Daoy (cell line): Measurements from ENCODE around the gene GLIPR1L2. TPM values are rescaled to one million over a fixed set of nuclear protein-coding genes. Genes with fewer than 3 reads are reported as not detected.

Experiments used
- DNase-seq: peaks from one replicate; pipeline ENCODE4 v3.0.0-alpha.2; 2015; ENCODE audit warnings: low read depth
- total RNA-seq: library from RNA; depleted of rRNA; stranded (reverse); fragments of >200 nt; shearing (Covaris generic); gene quantifications from 2 replicates; pipeline ENCODE4 v1.2.3, GENCODE V29; 2014; rRNA removed

GLIPR1L2 gene
- total RNA-seq, 1 experiment from 2014 or later = 1.8 TPM

- DNase-seq = no peak
Measured at GRCh38 chr12:75476071-75476470, 85.2 kb downstream of the GLIPR1L2 start.

GRCh38 chr12:75477137-75477536, 86.2 kb downstream of the GLIPR1L2 start:
- no peak for DNase-seq

GRCh38 chr12:75478116-75478794, 87.4 kb downstream of the GLIPR1L2 start:
- no peak for DNase-seq

GRCh38 chr12:75479963-75480461, 89.1 kb downstream of the GLIPR1L2 start:
- peak; percentile 41 for DNase-seq

GRCh38 chr12:75480469-75480949, 89.6 kb downstream of the GLIPR1L2 start, which contains the start of gene GLIPR1:
GLIPR1 (plus strand) TSS chr12:75480755; CDS start chr12:75480881, 126 bp downstream.
- DNase-seq = peak; percentile 93

- DNase-seq = no peak
Measured at GRCh38 chr12:75481013-75481705, 90.3 kb downstream of the GLIPR1L2 start.

GRCh38 chr12:75481774-75482173, 90.9 kb downstream of the GLIPR1L2 start:
- DNase-seq = peak; percentile 41

Other genes starting within 250 kb of the GLIPR1L2 start
- gene KCNC2, start 181.2 kb upstream of the GLIPR1L2 start, total RNA-seq = not detected in 2 replicates
- gene CAPS2, start 60.8 kb upstream of the GLIPR1L2 start, total RNA-seq = 1.3 and 3.5 TPM in 2 replicates
- gene GLIPR1L1, start 56.4 kb upstream of the GLIPR1L2 start, total RNA-seq = not detected in 2 replicates
- gene GLIPR1, start 89.7 kb downstream of the GLIPR1L2 start, total RNA-seq = 71.9 and 73.3 TPM in 2 replicates
- gene KRR1, start 120.5 kb downstream of the GLIPR1L2 start, total RNA-seq = 50.3 and 52.4 TPM in 2 replicates